Measurements from ENCODE around the gene SAPCD2. TPM values are rescaled to one million over a fixed set of nuclear protein-coding genes. Genes with fewer than 3 reads are reported as not detected.

Gene SAPCD2
- polyA plus RNA-seq, 1 donor (not counting 4 experiments of a cell fraction or from before 2014, with no cell fraction given): 1.6 TPM

GRCh38 chr9:137019891-137020683 lies 50.3 kb downstream of the SAPCD2 start:
- H3K4me2 ChIP-seq (ENCODE audit: control insufficient read depth, extremely low read depth, insufficient read depth, low read depth, low read length): no peak overlapping the region
- no peak overlapping the region for H3K4me3 ChIP-seq (ENCODE audit: control insufficient read depth in 2 of 3, extremely low read depth in 1 of 3, insufficient read depth in 2 of 3, low read depth in 1 of 3, low read length in 3 of 3)
- no peaks in the 10 kb centered on the region for H3K36me3 ChIP-seq (ENCODE audit: control insufficient read depth in 2 of 2, extremely low read depth in 1 of 2, insufficient read depth in 2 of 2, low read length in 2 of 2)
- DNase-seq (ENCODE audit: low read depth, low spot score) (no peak), FAIRE-seq (no peak)
- H3K9me3 ChIP-seq (ENCODE audit: control insufficient read depth, low read depth, low read length): no peaks in the 10 kb centered on the region
- H3K27me3 ChIP-seq (ENCODE audit: control insufficient read depth, extremely low read depth, insufficient read depth, low read length): no peaks in the 10 kb centered on the region
- H4K20me1 ChIP-seq (ENCODE audit: control insufficient read depth, extremely low read depth, insufficient read depth, low read length): no peaks in the 10 kb centered on the region
- H3K9me1 ChIP-seq (ENCODE audit: control insufficient read depth, extremely low read depth, insufficient read depth, low read length): no peaks in the 10 kb centered on the region
- TF ChIP-seq EZH2 (IDR thresholded peaks at IDR 0.05; ENCODE audit: low read length) (no peak), CTCF (optimal IDR thresholded peaks at IDR 0.05 in 1 of 3, IDR thresholded peaks at IDR 0.05 in 1 of 3, conservative IDR thresholded peaks at IDR 0.05 in 1 of 3; ENCODE audit: extremely low read depth in 1 of 3, insufficient read depth in 2 of 3, low read length in 3 of 3) (no peak)
- no peak overlapping the region for H3K27ac ChIP-seq (ENCODE audit: control insufficient read depth, insufficient read depth, low read length)
- no peak overlapping the region for H2AFZ ChIP-seq (ENCODE audit: control insufficient read depth, low read length)
- no peaks in the 10 kb centered on the region for H3K79me2 ChIP-seq (ENCODE audit: control insufficient read depth, insufficient read depth, low read length)
- no peaks in the 10 kb centered on the region for H3K4me1 ChIP-seq (ENCODE audit: control insufficient read depth, extremely low read depth, insufficient read depth, low read length)
- H3K9ac ChIP-seq (ENCODE audit: control insufficient read depth, extremely low read depth, insufficient read depth, low read length): no peak overlapping the region
- dilution Hi-C loops (cut with MboI; ENCODE audit: extremely low pct_ligation_motif_present, low sequenced_read_pairs): no loop called here

- no peak overlapping the region for H3K4me3 ChIP-seq (ENCODE audit: control insufficient read depth in 2 of 3, extremely low read depth in 1 of 3, insufficient read depth in 2 of 3, low read depth in 1 of 3, low read length in 3 of 3)
- no peak overlapping the region for H2AFZ ChIP-seq (ENCODE audit: control insufficient read depth, low read length)
- TF ChIP-seq EZH2 (IDR thresholded peaks at IDR 0.05; ENCODE audit: low read length) (no peak), CTCF (optimal IDR thresholded peaks at IDR 0.05 in 1 of 3, IDR thresholded peaks at IDR 0.05 in 1 of 3, conservative IDR thresholded peaks at IDR 0.05 in 1 of 3; ENCODE audit: extremely low read depth in 1 of 3, insufficient read depth in 2 of 3, low read length in 3 of 3) (peak in 1 of 3 experiments; percentile 50)
- no peaks in the 10 kb centered on the region for H3K79me2 ChIP-seq (ENCODE audit: control insufficient read depth, insufficient read depth, low read length)
- H3K4me2 ChIP-seq (ENCODE audit: control insufficient read depth, extremely low read depth, insufficient read depth, low read depth, low read length): no peak overlapping the region
- H3K27ac ChIP-seq (ENCODE audit: control insufficient read depth, insufficient read depth, low read length): no peak overlapping the region
- H3K9ac ChIP-seq (ENCODE audit: control insufficient read depth, extremely low read depth, insufficient read depth, low read length): no peak overlapping the region
- no peak for FAIRE-seq
- no peaks in the 10 kb centered on the region for H3K27me3 ChIP-seq (ENCODE audit: control insufficient read depth, extremely low read depth, insufficient read depth, low read length)
- H3K9me1 ChIP-seq (ENCODE audit: control insufficient read depth, extremely low read depth, insufficient read depth, low read length): no peaks in the 10 kb centered on the region
- DNase-seq (ENCODE audit: low read depth, low spot score): no peak
- no peaks in the 10 kb centered on the region for H3K4me1 ChIP-seq (ENCODE audit: control insufficient read depth, extremely low read depth, insufficient read depth, low read length)
- H4K20me1 ChIP-seq (ENCODE audit: control insufficient read depth, extremely low read depth, insufficient read depth, low read length): no peaks in the 10 kb centered on the region
- no peaks in the 10 kb centered on the region for H3K36me3 ChIP-seq (ENCODE audit: control insufficient read depth in 2 of 2, extremely low read depth in 1 of 2, insufficient read depth in 2 of 2, low read length in 2 of 2)
- dilution Hi-C loops (cut with MboI; ENCODE audit: extremely low pct_ligation_motif_present, low sequenced_read_pairs): no loop called here
- H3K9me3 ChIP-seq (ENCODE audit: control insufficient read depth, low read depth, low read length): no peaks in the 10 kb centered on the region
Measured at GRCh38 chr9:137018761-137019559, 51.4 kb downstream of the SAPCD2 start.
